Dermis blood vessel endothelial cell (primary cell): ENCODE measurements around the gene DDX4. TPM values are rescaled to one million over a fixed set of nuclear protein-coding genes. Genes with fewer than 3 reads are reported as not detected.

Experiments
- total RNA-seq: library from RNA; depleted of rRNA; stranded (reverse); fragments of >200 nt; gene quantifications from 2 replicates; pipeline ENCODE4 v1.2.3, GENCODE V29; 2014

DDX4 gene
- total RNA-seq, 1 donor from 2014 or later = 0.17 TPM

Other genes starting within 250 kb of the DDX4 start
- gene PLPP1, start 203.1 kb upstream of the DDX4 start, total RNA-seq = 124 and 293 TPM in 2 replicates
- gene SLC38A9, start 25.7 kb upstream of the DDX4 start, total RNA-seq = 39.0 and 50.9 TPM in 2 replicates
- gene IL31RA, start 113.3 kb downstream of the DDX4 start, total RNA-seq = 0.19 TPM in 1 of 2 replicates, not detected in the other